ENCODE data around the gene UBN1.
"Not testable (repeated sequence)": the region's sequence is repeated elsewhere in the genome, so short reads cannot be mapped to it uniquely, and the experiment has no call there.

The UBN1 gene

GRCh38 chr16:4922721-4923342 lies 75.6 kb downstream of the UBN1 start:
- Histone ChIP-seq H3K27me3 (no peaks in the 10 kb centered on the region; a peak in 1 of 22 replicates), H3K9me3 (replicated peaks in 1 of 11) (peaks cover 21 to 24% (median 23%) of the 10 kb centered on the region in 11 experiments), H3K4me3 (no peak overlapping the region), H3K4me2 (no peak overlapping the region), H3K27ac (no peak overlapping the region), H4K20me1 (peaks cover 0 to 6% (median 0%) of the 10 kb centered on the region in 11 experiments; a peak in 2 of 22 replicates), H3K4me1 (peaks cover 0 to 8% (median 0%) of the 10 kb centered on the region in 10 experiments; a peak in 4 of 20 replicates), H3K9ac (no peak overlapping the region), H3K36me3 (no peaks in the 10 kb centered on the region)
- TF ChIP-seq Cebpa-rat (IDR thresholded peaks at IDR 0.05): no peak

- TF ChIP-seq Cebpa-rat (IDR thresholded peaks at IDR 0.05): no peak
These were observed 76.6 kb downstream of the UBN1 start for GRCh38 chr16:4923853-4924252.

GRCh38 chr16:4924593-4925292 lies 77.5 kb downstream of the UBN1 start:
- Histone ChIP-seq H3K27me3 (no peaks in the 10 kb centered on the region; a peak in 1 of 22 replicates), H3K4me3 (no peak overlapping the region), H3K4me2 (peak overlapping the region in 3 of 11 experiments; percentile 19 to 34 (median 28); a peak in 5 of 22 replicates), H3K9me3 (replicated peaks in 1 of 11) (peaks cover 25 to 31% (median 29%) of the 10 kb centered on the region in 11 experiments), H3K27ac (no peak overlapping the region), H3K36me3 (no peaks in the 10 kb centered on the region), H4K20me1 (no peaks in the 10 kb centered on the region; a peak in 1 of 22 replicates), H3K9ac (0 out of 22 replicates have a peak overlapping the region, but pooled peaks of 1 of the 11 experiments have one; percentile 17), H3K4me1 (peaks cover 0 to 8% (median 0%) of the 10 kb centered on the region in 10 experiments; a peak in 4 of 20 replicates)
- TF ChIP-seq Cebpa-rat (IDR thresholded peaks at IDR 0.05): no peak

More at GRCh38 chr16:4923853-4924252, 76.6 kb downstream of the UBN1 start:
- H3K36me3 ChIP-seq: no peaks in the 10 kb centered on the region
- no peak overlapping the region for H3K9ac ChIP-seq
- H3K4me3 ChIP-seq: no peak overlapping the region
- H4K20me1 ChIP-seq: peaks cover 0 to 2% (median 0%) of the 10 kb centered on the region in 11 experiments; a peak in 2 of 22 replicates
- H3K9me3 ChIP-seq (replicated peaks in 1 of 11): peaks cover 25 to 31% (median 29%) of the 10 kb centered on the region in 11 experiments
- H3K27ac ChIP-seq: no peak overlapping the region
- H3K4me2 ChIP-seq: no peak overlapping the region
- H3K4me1 ChIP-seq: peaks cover 0 to 8% (median 0%) of the 10 kb centered on the region in 10 experiments; a peak in 4 of 20 replicates
- no peaks in the 10 kb centered on the region; a peak in 1 of 22 replicates for H3K27me3 ChIP-seq

- TF ChIP-seq Cebpa-rat (IDR thresholded peaks at IDR 0.05): no peak
- Histone ChIP-seq H3K9me3 (replicated peaks in 1 of 11) (peaks cover 25 to 31% (median 29%) of the 10 kb centered on the region in 11 experiments), H3K27ac (no peak overlapping the region), H4K20me1 (no peaks in the 10 kb centered on the region; a peak in 1 of 22 replicates), H3K9ac (no peak overlapping the region), H3K27me3 (no peaks in the 10 kb centered on the region; a peak in 1 of 22 replicates), H3K4me3 (no peak overlapping the region), H3K4me1 (peaks cover 0 to 8% (median 0%) of the 10 kb centered on the region in 10 experiments; a peak in 4 of 20 replicates), H3K4me2 (peak overlapping the region in 2 of 11 experiments; percentile 28 to 34; a peak in 3 of 22 replicates), H3K36me3 (no peaks in the 10 kb centered on the region)
These were observed 78.0 kb downstream of the UBN1 start for GRCh38 chr16:4925293-4925607.

- H3K27ac ChIP-seq: no peak overlapping the region
- no peak overlapping the region for H3K4me2 ChIP-seq
These were observed 78.5 kb downstream of the UBN1 start for GRCh38 chr16:4925791-4926190.

GRCh38 chr16:4926928-4927327 lies 79.6 kb downstream of the UBN1 start:
- H3K4me1 ChIP-seq: peaks cover 0 to 8% (median 0%) of the 10 kb centered on the region in 10 experiments; a peak in 4 of 20 replicates
- peaks cover 25 to 31% (median 29%) of the 10 kb centered on the region in 11 experiments for H3K9me3 ChIP-seq (replicated peaks in 1 of 11)
- no peaks in the 10 kb centered on the region; a peak in 1 of 22 replicates for H4K20me1 ChIP-seq
- no peak overlapping the region for H3K4me3 ChIP-seq
- TF ChIP-seq Cebpa-rat (IDR thresholded peaks at IDR 0.05): no peak
- H3K4me2 ChIP-seq: no peak overlapping the region
- H3K36me3 ChIP-seq: no peaks in the 10 kb centered on the region
- no peak overlapping the region for H3K27ac ChIP-seq
- no peak overlapping the region for H3K9ac ChIP-seq
- no peaks in the 10 kb centered on the region; a peak in 1 of 22 replicates for H3K27me3 ChIP-seq

More at GRCh38 chr16:4925791-4926190, 78.5 kb downstream of the UBN1 start:
- TF ChIP-seq Cebpa-rat (IDR thresholded peaks at IDR 0.05): no peak
- no peak overlapping the region for H3K4me3 ChIP-seq
- H3K9me3 ChIP-seq (replicated peaks in 1 of 11): peaks cover 25 to 31% (median 29%) of the 10 kb centered on the region in 11 experiments
- H3K36me3 ChIP-seq: no peaks in the 10 kb centered on the region
- H3K9ac ChIP-seq: no peak overlapping the region
- peaks cover 0 to 8% (median 0%) of the 10 kb centered on the region in 10 experiments; a peak in 4 of 20 replicates for H3K4me1 ChIP-seq
- no peaks in the 10 kb centered on the region; a peak in 1 of 22 replicates for H3K27me3 ChIP-seq
- H4K20me1 ChIP-seq: no peaks in the 10 kb centered on the region; a peak in 1 of 22 replicates

GRCh38 chr16:4927661-4928060 lies 80.4 kb downstream of the UBN1 start:
- H3K27me3 ChIP-seq: no peaks in the 10 kb centered on the region; a peak in 1 of 22 replicates
- no peak overlapping the region for H3K27ac ChIP-seq
- H3K9me3 ChIP-seq (replicated peaks in 1 of 11): peaks cover 25 to 31% (median 29%) of the 10 kb centered on the region in 11 experiments
- H3K4me2 ChIP-seq: no peak overlapping the region
- no peaks in the 10 kb centered on the region; a peak in 1 of 22 replicates for H4K20me1 ChIP-seq
- no peak overlapping the region for H3K9ac ChIP-seq
- H3K4me1 ChIP-seq: peaks cover 0 to 8% (median 0%) of the 10 kb centered on the region in 10 experiments; a peak in 4 of 20 replicates
- H3K36me3 ChIP-seq: no peaks in the 10 kb centered on the region
- H3K4me3 ChIP-seq: no peak overlapping the region
- no peak for TF ChIP-seq Cebpa-rat (IDR thresholded peaks at IDR 0.05)

GRCh38 chr16:4928227-4928626 lies 80.9 kb downstream of the UBN1 start:
- Histone ChIP-seq H3K36me3 (no peaks in the 10 kb centered on the region), H3K4me1 (peaks cover 0 to 8% (median 0%) of the 10 kb centered on the region in 10 experiments; a peak in 4 of 20 replicates)
- TF ChIP-seq Cebpa-rat (IDR thresholded peaks at IDR 0.05): no peak

GRCh38 chr16:4929619-4930018 lies 82.3 kb downstream of the UBN1 start:
- not testable (repeated sequence) for H3K36me3 ChIP-seq, H3K4me2 ChIP-seq, H3K4me3 ChIP-seq, H3K9ac ChIP-seq, H3K27ac ChIP-seq, H3K4me1 ChIP-seq
- H4K20me1 ChIP-seq: peaks cover 0 to 15% (median 0%) of the 10 kb centered on the region in 11 experiments; a peak in 4 of 22 replicates
- peaks cover 25 to 31% (median 29%) of the 10 kb centered on the region in 11 experiments for H3K9me3 ChIP-seq (replicated peaks in 1 of 11)
- H3K27me3 ChIP-seq: peaks cover 2 to 18% (median 6%) of the 10 kb centered on the region in 11 experiments; a peak in 19 of 22 replicates

More at GRCh38 chr16:4928227-4928626, 80.9 kb downstream of the UBN1 start:
- Histone ChIP-seq H3K9ac (no peak overlapping the region), H4K20me1 (peaks cover 0 to 5% (median 0%) of the 10 kb centered on the region in 11 experiments; a peak in 1 of 22 replicates), H3K4me2 (no peak overlapping the region), H3K27ac (no peak overlapping the region), H3K27me3 (peaks cover 0 to 4% (median 0%) of the 10 kb centered on the region in 11 experiments; a peak in 1 of 22 replicates), H3K9me3 (replicated peaks in 1 of 11) (peaks cover 25 to 31% (median 29%) of the 10 kb centered on the region in 11 experiments), H3K4me3 (no peak overlapping the region)
